Measurements from ENCODE around the gene SPRING1. TPM values are rescaled to one million over a fixed set of nuclear protein-coding genes. Genes with fewer than 3 reads are reported as not detected.
"Not testable (repeated sequence)": the region's sequence is repeated elsewhere in the genome, so short reads cannot be mapped to it uniquely, and the experiment has no call there.

SPRING1 gene
- total RNA-seq, 1 experiment from 2014 or later: 23.0 TPM

- Histone ChIP-seq H2AFZ (ENCODE audit: low read length) (no peak overlapping the region), H3K9me3 (ENCODE audit: low read length) (no peaks in the 10 kb centered on the region), H3K9me2 (replicated peaks; ENCODE audit: insufficient read depth, low read length) (no peaks in the 10 kb centered on the region), H3K4me3 (ENCODE audit: low read length) (no peak overlapping the region), H3K4me1 (ENCODE audit: low read length) (no peaks in the 10 kb centered on the region), H3K27ac (ENCODE audit: low read length) (no peak overlapping the region), H3K27me3 (ENCODE audit: low read length) (no peaks in the 10 kb centered on the region), H3K9ac (ENCODE audit: low read length) (no peak overlapping the region), H3K4me2 (ENCODE audit: low read depth, low read length, poor library complexity, severe bottlenecking) (no peak overlapping the region), H3K79me2 (ENCODE audit: low read length) (no peaks in the 10 kb centered on the region), H3K36me3 (ENCODE audit: insufficient read depth, low read length) (0 out of 2 replicates have a peak, but pooled peaks cover 4% of the 10 kb centered on the region), H4K20me1 (ENCODE audit: insufficient read depth, low read depth, low read length) (no peaks in the 10 kb centered on the region)
- no peak for DNase-seq
Measured at GRCh38 chr12:116771651-116772050, 33.8 kb upstream of the SPRING1 start.

GRCh38 chr12:116766746-116767145 is 28.9 kb upstream of the SPRING1 start:
- no peak for DNase-seq
- H3K4me3 ChIP-seq (ENCODE audit: low read length): no peak overlapping the region
- H3K36me3 ChIP-seq (ENCODE audit: insufficient read depth, low read length): no peaks in the 10 kb centered on the region

GRCh38 chr12:116766285-116766684 is 28.4 kb upstream of the SPRING1 start:
- Histone ChIP-seq H3K4me3 (ENCODE audit: low read length) (no peak overlapping the region), H2AFZ (ENCODE audit: low read length) (no peak overlapping the region), H3K9ac (ENCODE audit: low read length) (no peak overlapping the region), H4K20me1 (ENCODE audit: insufficient read depth, low read depth, low read length) (no peaks in the 10 kb centered on the region), H3K27ac (ENCODE audit: low read length) (no peak overlapping the region), H3K9me3 (ENCODE audit: low read length) (no peaks in the 10 kb centered on the region), H3K4me2 (ENCODE audit: low read depth, low read length, poor library complexity, severe bottlenecking) (no peak overlapping the region), H3K27me3 (ENCODE audit: low read length) (no peaks in the 10 kb centered on the region), H3K36me3 (ENCODE audit: insufficient read depth, low read length) (no peaks in the 10 kb centered on the region), H3K9me2 (replicated peaks; ENCODE audit: insufficient read depth, low read length) (no peaks in the 10 kb centered on the region), H3K4me1 (ENCODE audit: low read length) (no peaks in the 10 kb centered on the region), H3K79me2 (ENCODE audit: low read length) (no peaks in the 10 kb centered on the region)
- DNase-seq: no peak

More at GRCh38 chr12:116766746-116767145, 28.9 kb upstream of the SPRING1 start:
- Histone ChIP-seq H3K9me3 (ENCODE audit: low read length) (no peaks in the 10 kb centered on the region), H3K4me2 (ENCODE audit: low read depth, low read length, poor library complexity, severe bottlenecking) (no peak overlapping the region), H3K27ac (ENCODE audit: low read length) (no peak overlapping the region), H4K20me1 (ENCODE audit: insufficient read depth, low read depth, low read length) (no peaks in the 10 kb centered on the region), H3K9me2 (replicated peaks; ENCODE audit: insufficient read depth, low read length) (no peaks in the 10 kb centered on the region), H3K9ac (ENCODE audit: low read length) (no peak overlapping the region), H3K79me2 (ENCODE audit: low read length) (no peaks in the 10 kb centered on the region), H2AFZ (ENCODE audit: low read length) (no peak overlapping the region), H3K4me1 (ENCODE audit: low read length) (no peaks in the 10 kb centered on the region), H3K27me3 (ENCODE audit: low read length) (no peaks in the 10 kb centered on the region)

- 0 out of 2 replicates have a peak, but pooled peaks cover 1% of the 10 kb centered on the region for H3K36me3 ChIP-seq (ENCODE audit: insufficient read depth, low read length)
- no peak overlapping the region for H3K27ac ChIP-seq (ENCODE audit: low read length)
- no peak overlapping the region for H2AFZ ChIP-seq (ENCODE audit: low read length)
- no peak overlapping the region for H3K9ac ChIP-seq (ENCODE audit: low read length)
- H3K27me3 ChIP-seq (ENCODE audit: low read length): no peaks in the 10 kb centered on the region
- H3K4me1 ChIP-seq (ENCODE audit: low read length): no peaks in the 10 kb centered on the region
- H4K20me1 ChIP-seq (ENCODE audit: insufficient read depth, low read depth, low read length): no peaks in the 10 kb centered on the region
- H3K9me2 ChIP-seq (replicated peaks; ENCODE audit: insufficient read depth, low read length): no peaks in the 10 kb centered on the region
- H3K4me2 ChIP-seq (ENCODE audit: low read depth, low read length, poor library complexity, severe bottlenecking): no peak overlapping the region
- no peak overlapping the region for H3K4me3 ChIP-seq (ENCODE audit: low read length)
- no peaks in the 10 kb centered on the region for H3K79me2 ChIP-seq (ENCODE audit: low read length)
- DNase-seq: no peak
- H3K9me3 ChIP-seq (ENCODE audit: low read length): no peaks in the 10 kb centered on the region
Measured at GRCh38 chr12:116765271-116765670, 27.4 kb upstream of the SPRING1 start.

- Histone ChIP-seq H3K9me2 (replicated peaks; ENCODE audit: insufficient read depth, low read length) (no peaks in the 10 kb centered on the region), H2AFZ (ENCODE audit: low read length) (no peak overlapping the region), H3K27me3 (ENCODE audit: low read length) (no peaks in the 10 kb centered on the region), H3K9me3 (ENCODE audit: low read length) (no peaks in the 10 kb centered on the region), H3K36me3 (ENCODE audit: insufficient read depth, low read length) (0 out of 2 replicates have a peak, but pooled peaks cover 2% of the 10 kb centered on the region), H3K9ac (ENCODE audit: low read length) (no peak overlapping the region), H3K27ac (ENCODE audit: low read length) (no peak overlapping the region), H4K20me1 (ENCODE audit: insufficient read depth, low read depth, low read length) (no peaks in the 10 kb centered on the region), H3K4me2 (ENCODE audit: low read depth, low read length, poor library complexity, severe bottlenecking) (no peak overlapping the region), H3K4me1 (ENCODE audit: low read length) (no peaks in the 10 kb centered on the region), H3K79me2 (ENCODE audit: low read length) (no peaks in the 10 kb centered on the region), H3K4me3 (ENCODE audit: low read length) (no peak overlapping the region)
- DNase-seq: no peak
Measured at GRCh38 chr12:116761499-116761898, 23.6 kb upstream of the SPRING1 start.

GRCh38 chr12:116760622-116761020 is 22.8 kb upstream of the SPRING1 start:
- Histone ChIP-seq H3K9me3 (ENCODE audit: low read length) (no peaks in the 10 kb centered on the region), H3K9ac (ENCODE audit: low read length) (no peak overlapping the region), H3K4me1 (ENCODE audit: low read length) (no peaks in the 10 kb centered on the region), H3K4me2 (ENCODE audit: low read depth, low read length, poor library complexity, severe bottlenecking) (no peak overlapping the region), H3K27ac (ENCODE audit: low read length) (no peak overlapping the region), H4K20me1 (ENCODE audit: insufficient read depth, low read depth, low read length) (no peaks in the 10 kb centered on the region), H2AFZ (ENCODE audit: low read length) (no peak overlapping the region), H3K36me3 (ENCODE audit: insufficient read depth, low read length) (0 out of 2 replicates have a peak, but pooled peaks cover 2% of the 10 kb centered on the region), H3K9me2 (replicated peaks; ENCODE audit: insufficient read depth, low read length) (no peaks in the 10 kb centered on the region), H3K79me2 (ENCODE audit: low read length) (no peaks in the 10 kb centered on the region), H3K4me3 (ENCODE audit: low read length) (no peak overlapping the region), H3K27me3 (ENCODE audit: low read length) (no peaks in the 10 kb centered on the region)
- no peak for DNase-seq

GRCh38 chr12:116759783-116760621 is 22.1 kb upstream of the SPRING1 start:
- no peaks in the 10 kb centered on the region for H3K9me2 ChIP-seq (replicated peaks; ENCODE audit: insufficient read depth, low read length)
- H2AFZ ChIP-seq (ENCODE audit: low read length): no peak overlapping the region
- no peak for DNase-seq
- no peak overlapping the region for H3K4me2 ChIP-seq (ENCODE audit: low read depth, low read length, poor library complexity, severe bottlenecking)
- H3K4me3 ChIP-seq (ENCODE audit: low read length): no peak overlapping the region
- no peak overlapping the region for H3K27ac ChIP-seq (ENCODE audit: low read length)
- H3K27me3 ChIP-seq (ENCODE audit: low read length): no peaks in the 10 kb centered on the region
- H4K20me1 ChIP-seq (ENCODE audit: insufficient read depth, low read depth, low read length): no peaks in the 10 kb centered on the region
- no peaks in the 10 kb centered on the region for H3K79me2 ChIP-seq (ENCODE audit: low read length)
- H3K36me3 ChIP-seq (ENCODE audit: insufficient read depth, low read length): 0 out of 2 replicates have a peak, but pooled peaks cover 2% of the 10 kb centered on the region
- no peak overlapping the region for H3K9ac ChIP-seq (ENCODE audit: low read length)
- H3K4me1 ChIP-seq (ENCODE audit: low read length): no peaks in the 10 kb centered on the region
- H3K9me3 ChIP-seq (ENCODE audit: low read length): no peaks in the 10 kb centered on the region

- not testable (repeated sequence) for H3K27me3 ChIP-seq (ENCODE audit: low read length); H3K4me2 ChIP-seq (ENCODE audit: low read depth, low read length, poor library complexity, severe bottlenecking); H3K4me3 ChIP-seq (ENCODE audit: low read length); H3K79me2 ChIP-seq (ENCODE audit: low read length); H3K27ac ChIP-seq (ENCODE audit: low read length); H3K4me1 ChIP-seq (ENCODE audit: low read length); DNase-seq; H3K36me3 ChIP-seq (ENCODE audit: insufficient read depth, low read length); H3K9me3 ChIP-seq (ENCODE audit: low read length); H3K9me2 ChIP-seq (replicated peaks; ENCODE audit: insufficient read depth, low read length); H2AFZ ChIP-seq (ENCODE audit: low read length); H3K9ac ChIP-seq (ENCODE audit: low read length); H4K20me1 ChIP-seq (ENCODE audit: insufficient read depth, low read depth, low read length)
Measured at GRCh38 chr12:116754783-116755182, 16.9 kb upstream of the SPRING1 start.

All from Karpas-422 (cell line).